Measurements from ENCODE around the gene RPS8.
"Not testable (repeated sequence)": the region's sequence is repeated elsewhere in the genome, so short reads cannot be mapped to it uniquely, and the experiment has no call there.

RPS8 gene

GRCh38 chr1:44820328-44821239 is 45.2 kb downstream of the RPS8 start:
- no peaks in the 10 kb centered on the region for H3K9me3 ChIP-seq (ENCODE audit: control insufficient read depth, low read length)
- TF ChIP-seq CTCF (IDR thresholded peaks at IDR 0.05): no peak
- no peaks in the 10 kb centered on the region for H3K36me3 ChIP-seq (ENCODE audit: control insufficient read depth, insufficient read depth, low read length)
- H3K4me1 ChIP-seq: no peaks in the 10 kb centered on the region
- H3K4me3 ChIP-seq (ENCODE audit: low read depth, low read length): peak overlapping the region; percentile 35
- no peaks in the 10 kb centered on the region for H3K27me3 ChIP-seq (ENCODE audit: control insufficient read depth, insufficient read depth, low read length)
- H3K9ac ChIP-seq: no peak overlapping the region
- H2AFZ ChIP-seq: peak overlapping the region; percentile 56
- H3K27ac ChIP-seq: peak overlapping the region; percentile 74
- H3K79me2 ChIP-seq: no peaks in the 10 kb centered on the region
- peak overlapping the region; percentile 30 for H3K4me2 ChIP-seq (ENCODE audit: low read length)

GRCh38 chr1:44821240-44821715 is 45.9 kb downstream of the RPS8 start:
- Histone ChIP-seq H3K9ac (no peak overlapping the region), H3K27me3 (ENCODE audit: control insufficient read depth, insufficient read depth, low read length) (no peaks in the 10 kb centered on the region), H3K27ac (no peak overlapping the region), H3K9me3 (ENCODE audit: control insufficient read depth, low read length) (no peaks in the 10 kb centered on the region), H3K4me1 (no peaks in the 10 kb centered on the region), H3K36me3 (ENCODE audit: control insufficient read depth, insufficient read depth, low read length) (no peaks in the 10 kb centered on the region), H3K4me3 (ENCODE audit: low read depth, low read length) (no peak overlapping the region), H3K4me2 (ENCODE audit: low read length) (no peak overlapping the region), H2AFZ (no peak overlapping the region), H3K79me2 (no peaks in the 10 kb centered on the region)
- TF ChIP-seq CTCF (IDR thresholded peaks at IDR 0.05): no peak

- Histone ChIP-seq H3K4me3 (ENCODE audit: low read depth, low read length) (no peak overlapping the region), H3K79me2 (no peaks in the 10 kb centered on the region), H2AFZ (no peak overlapping the region), H3K9ac (no peak overlapping the region), H3K27ac (no peak overlapping the region), H3K27me3 (ENCODE audit: control insufficient read depth, insufficient read depth, low read length) (no peaks in the 10 kb centered on the region), H3K9me3 (ENCODE audit: control insufficient read depth, low read length) (no peaks in the 10 kb centered on the region), H3K4me2 (ENCODE audit: low read length) (no peak overlapping the region), H3K36me3 (ENCODE audit: control insufficient read depth, insufficient read depth, low read length) (no peaks in the 10 kb centered on the region), H3K4me1 (no peaks in the 10 kb centered on the region)
- TF ChIP-seq CTCF (IDR thresholded peaks at IDR 0.05): no peak
These were observed 46.9 kb downstream of the RPS8 start for GRCh38 chr1:44822131-44822701.

GRCh38 chr1:44822981-44823451 is 47.7 kb downstream of the RPS8 start:
- Histone ChIP-seq H3K4me3 (ENCODE audit: low read depth, low read length) (no peak overlapping the region), H3K9me3 (ENCODE audit: control insufficient read depth, low read length) (no peaks in the 10 kb centered on the region), H3K36me3 (ENCODE audit: control insufficient read depth, insufficient read depth, low read length) (no peaks in the 10 kb centered on the region), H3K79me2 (no peaks in the 10 kb centered on the region), H2AFZ (no peak overlapping the region), H3K27me3 (ENCODE audit: control insufficient read depth, insufficient read depth, low read length) (no peaks in the 10 kb centered on the region), H3K27ac (no peak overlapping the region), H3K9ac (no peak overlapping the region), H3K4me2 (ENCODE audit: low read length) (no peak overlapping the region), H3K4me1 (no peaks in the 10 kb centered on the region)
- no peak for TF ChIP-seq CTCF (IDR thresholded peaks at IDR 0.05)

- not testable (repeated sequence) for H3K9me3 ChIP-seq (ENCODE audit: control insufficient read depth, low read length); H2AFZ ChIP-seq; H3K9ac ChIP-seq; H3K4me1 ChIP-seq; H3K36me3 ChIP-seq (ENCODE audit: control insufficient read depth, insufficient read depth, low read length); H3K4me3 ChIP-seq (ENCODE audit: low read depth, low read length); H3K79me2 ChIP-seq; H3K27ac ChIP-seq; H3K27me3 ChIP-seq (ENCODE audit: control insufficient read depth, insufficient read depth, low read length); H3K4me2 ChIP-seq (ENCODE audit: low read length)
These were observed 49.1 kb downstream of the RPS8 start for GRCh38 chr1:44824392-44824791.
